Omental fat pad (tissue), 4 donors: Measurements from ENCODE around the gene HOXA1. TPM values are rescaled to one million over a fixed set of nuclear protein-coding genes. Genes with fewer than 3 reads are reported as not detected.

Experiments used
- ATAC-seq: fragments of 150-250 bp; one replicate; pipeline ENCODE4 v1.9.1; 2016; ENCODE audit warnings: mild to moderate bottlenecking, moderate library complexity; ENCODE audit not compliant: low FRiP score
- DNase-seq: peaks from one replicate; pipeline ENCODE4 v3.0.0-alpha.2; 2019; ENCODE audit warnings: low spot score
- total RNA-seq, 4 donors: library from RNA; depleted of rRNA; stranded (reverse); fragments of >200 nt; gene quantifications; one replicate each; pipeline ENCODE4 v1.1.0, GENCODE V29; 2016
- TF ChIP-seq, protein P1 (sequence below), 3 donors: fragments of 450-650 bp; IDR thresholded peaks; one replicate each; pipeline ENCODE4 v1.5.1; 2016 to 2017; ENCODE audit warnings: antibody characterized with exemption in 3 of 3, mild to moderate bottlenecking in 3 of 3, moderate library complexity in 2 of 3

The HOXA1 gene
- under 1 TPM; 0.56 to 0.84 (median 0.77) TPM for total RNA-seq

DNA sequence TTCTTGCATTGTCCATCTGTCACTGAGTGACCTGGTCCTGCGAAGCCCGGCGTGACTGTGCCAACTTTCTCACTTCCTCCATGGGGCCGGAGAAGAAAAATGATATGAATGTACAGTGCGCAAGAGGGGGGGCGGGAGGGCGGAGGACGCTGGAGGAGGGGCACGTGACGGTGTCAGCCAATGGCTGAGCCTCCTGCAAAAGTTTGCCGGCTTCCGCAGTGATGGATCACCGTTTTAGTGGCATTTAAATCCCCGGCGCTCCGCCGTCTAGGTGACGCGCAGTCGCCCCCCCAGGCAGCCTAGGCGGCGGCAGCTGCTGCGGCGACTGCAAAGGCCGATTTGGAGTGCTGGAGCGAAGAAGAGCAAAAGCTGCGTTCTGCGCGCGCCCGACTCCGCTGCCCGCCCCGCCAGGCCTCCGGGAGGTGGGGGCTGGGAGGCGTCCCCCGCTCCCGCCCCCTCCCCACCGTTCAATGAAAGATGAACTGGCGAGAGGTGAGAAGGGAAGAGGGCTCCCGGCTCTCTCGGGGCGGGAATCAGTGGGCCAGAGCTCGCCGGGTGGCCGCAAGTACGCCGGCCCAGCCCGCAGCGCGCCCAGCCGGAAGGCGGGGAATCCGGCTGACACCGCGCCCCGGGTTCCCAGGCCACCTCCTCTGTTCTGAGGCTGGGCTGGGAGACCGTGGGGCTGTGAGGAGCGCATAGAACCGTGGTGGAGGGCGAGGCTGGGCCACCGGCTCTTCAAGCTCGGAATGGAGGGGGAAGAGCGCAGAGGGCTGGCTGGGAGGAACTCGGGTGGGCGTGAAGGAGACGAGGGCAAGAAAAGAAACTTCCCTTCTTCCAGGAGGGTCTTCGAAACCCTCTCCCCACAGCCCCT lies at the start of gene HOXA1:
HOXA1 (minus strand) TSS at position 104 of the 871 bp plus-strand sequence; CDS start at position 16, 88 bp downstream.
- peak; percentile 54 for DNase-seq
- TF ChIP-seq, protein P1, sequence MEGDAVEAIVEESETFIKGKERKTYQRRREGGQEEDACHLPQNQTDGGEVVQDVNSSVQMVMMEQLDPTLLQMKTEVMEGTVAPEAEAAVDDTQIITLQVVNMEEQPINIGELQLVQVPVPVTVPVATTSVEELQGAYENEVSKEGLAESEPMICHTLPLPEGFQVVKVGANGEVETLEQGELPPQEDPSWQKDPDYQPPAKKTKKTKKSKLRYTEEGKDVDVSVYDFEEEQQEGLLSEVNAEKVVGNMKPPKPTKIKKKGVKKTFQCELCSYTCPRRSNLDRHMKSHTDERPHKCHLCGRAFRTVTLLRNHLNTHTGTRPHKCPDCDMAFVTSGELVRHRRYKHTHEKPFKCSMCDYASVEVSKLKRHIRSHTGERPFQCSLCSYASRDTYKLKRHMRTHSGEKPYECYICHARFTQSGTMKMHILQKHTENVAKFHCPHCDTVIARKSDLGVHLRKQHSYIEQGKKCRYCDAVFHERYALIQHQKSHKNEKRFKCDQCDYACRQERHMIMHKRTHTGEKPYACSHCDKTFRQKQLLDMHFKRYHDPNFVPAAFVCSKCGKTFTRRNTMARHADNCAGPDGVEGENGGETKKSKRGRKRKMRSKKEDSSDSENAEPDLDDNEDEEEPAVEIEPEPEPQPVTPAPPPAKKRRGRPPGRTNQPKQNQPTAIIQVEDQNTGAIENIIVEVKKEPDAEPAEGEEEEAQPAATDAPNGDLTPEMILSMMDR (IDR thresholded peaks at IDR 0.05): no peak
- ATAC-seq: peak; percentile 68

GRCh38 chr7:27145165-27145913 lies 49.5 kb upstream of the HOXA1 start:
- DNase-seq (peak; percentile 21), ATAC-seq (no peak)

GRCh38 chr7:27144781-27145164 lies 49.0 kb upstream of the HOXA1 start:
- ATAC-seq (no peak), DNase-seq (peak; percentile 21)
- TF ChIP-seq, protein P1 (IDR thresholded peaks at IDR 0.05): no peak

More at GRCh38 chr7:27145165-27145913, 49.5 kb upstream of the HOXA1 start:
- TF ChIP-seq, protein P1 (IDR thresholded peaks at IDR 0.05): no peak

- TF ChIP-seq, protein P1 (IDR thresholded peaks at IDR 0.05): peak in 1 of 3 donors; percentile 89
- ATAC-seq (no peak), DNase-seq (peak; percentile 21)
Measured at GRCh38 chr7:27143950-27144780, 48.4 kb upstream of the HOXA1 start.

- DNase-seq (peak; percentile 58), ATAC-seq (peak; percentile 84)
Measured at GRCh38 chr7:27143023-27143949, 47.5 kb upstream of the HOXA1 start, which contains the start of gene HOXA5. HOXA5 (minus strand) TSS chr7:27143681; CDS start chr7:27143607, 74 bp downstream.

More at GRCh38 chr7:27143023-27143949, 47.5 kb upstream of the HOXA1 start, which contains the start of gene HOXA5:
- TF ChIP-seq, protein P1 (IDR thresholded peaks at IDR 0.05): peak in 1 of 3 donors; percentile 12
